Endothelial cell of umbilical vein (primary cell): ENCODE measurements around the gene HLA-DPA1.

Experiments
- CTCF ChIP-seq, 2 donors: IDR thresholded peaks; 1 replicate in 1 of 2; 2 replicates in 1 of 2; pipeline ENCODE4 v1.5.1; 2011; ENCODE audit warnings: low read length in 2 of 2, mild to moderate bottlenecking in 2 of 2, moderate library complexity in 2 of 2, control low read depth in 1 of 2, inconsistent platforms in 1 of 2, low read depth in 1 of 2; ENCODE audit not compliant: insufficient read depth in 1 of 2; ENCODE audit errors: extremely low read depth in 1 of 2
- EZH2 ChIP-seq: IDR thresholded peaks from 2 replicates; pipeline ENCODE4 v1.6.1; 2012; ENCODE audit warnings: borderline replicate concordance, low read depth, mild to moderate bottlenecking, moderate library complexity, low read length, inconsistent platforms; ENCODE audit not compliant: severe bottlenecking

GRCh38 chr6:33023536-33023935 is 49.9 kb downstream of the HLA-DPA1 start:
- TF ChIP-seq CTCF (IDR thresholded peaks at IDR 0.05; ENCODE audit: extremely low read depth in 1 of 2, insufficient read depth in 1 of 2, low read depth in 1 of 2, low read length in 2 of 2) (no peak), EZH2 (no peak)
